Measurements from ENCODE around the gene GAPDHS. TPM values are rescaled to one million over a fixed set of nuclear protein-coding genes. Genes with fewer than 3 reads are reported as not detected.
A peak's percentile ranks its signal among the peaks of the same experiment; 100 is the strongest.

GAPDHS gene
- total and polyA plus RNA-seq, 2 of the 13 experiments (the other 11 are each of a cell fraction or from before 2014, with no cell fraction given): not detected

- TF ChIP-seq ATF3 (CRISPR knock-in tag; IDR thresholded peaks at IDR 0.05) (peak; percentile 61; the same call in 1 of the 2 replicates), SUZ12 (IDR thresholded peaks at IDR 0.05; ENCODE audit: low read depth, low read length) (no peak), YEATS4 (CRISPR knock-in tag; IDR thresholded peaks at IDR 0.05; ENCODE audit: borderline replicate concordance) (no peak), KLF13 (CRISPR knock-in tag; IDR thresholded peaks at IDR 0.05) (no peak), STAT5B (CRISPR knock-in tag; IDR thresholded peaks at IDR 0.05) (no peak), NR2F2 (IDR thresholded peaks at IDR 0.05; ENCODE audit: borderline replicate concordance, low read depth) (peak; percentile 89; the same call in 1 of the 2 replicates), ZFP41 (CRISPR knock-in tag; IDR thresholded peaks at IDR 0.05; ENCODE audit: borderline replicate concordance) (no peak), HMG20B (CRISPR knock-in tag; conservative IDR thresholded peaks at IDR 0.05) (peak; percentile 81), MBNL3 (CRISPR knock-in tag; conservative IDR thresholded peaks at IDR 0.05) (no peak), HDAC1 (CRISPR knock-in tag; IDR thresholded peaks at IDR 0.05) (peak; percentile 71), XRCC5 (optimal IDR thresholded peaks at IDR 0.05; ENCODE audit: low read length) (peak; percentile 42), PRDM10 (CRISPR knock-in tag; IDR thresholded peaks at IDR 0.05; ENCODE audit: low read depth) (no peak), ZSCAN25 (CRISPR knock-in tag; IDR thresholded peaks at IDR 0.05) (peak; percentile 52; the same call in 1 of the 2 replicates), ZNF674 (CRISPR knock-in tag; IDR thresholded peaks at IDR 0.05; ENCODE audit: low read depth) (no peak), HNF4A (CRISPR knock-in tag; IDR thresholded peaks at IDR 0.05) (peak; percentile 88), ZNF101 (CRISPR knock-in tag; IDR thresholded peaks at IDR 0.05; ENCODE audit: borderline replicate concordance, low read depth) (no peak), ZGPAT (CRISPR knock-in tag; IDR thresholded peaks at IDR 0.05) (peak; percentile 38; the same call in 1 of the 2 replicates), EED (CRISPR knock-in tag; IDR thresholded peaks at IDR 0.05) (no peak), RARA (CRISPR knock-in tag; IDR thresholded peaks at IDR 0.05) (peak; percentile 90), TRIM24 (CRISPR knock-in tag; IDR thresholded peaks at IDR 0.05) (no peak), ZNF232 (CRISPR knock-in tag; IDR thresholded peaks at IDR 0.05; ENCODE audit: borderline replicate concordance) (no peak), HOXA7 (CRISPR knock-in tag; IDR thresholded peaks at IDR 0.05) (no peak), MIER3 (CRISPR knock-in tag; IDR thresholded peaks at IDR 0.05; ENCODE audit: borderline replicate concordance) (no peak), ATRX (CRISPR knock-in tag; IDR thresholded peaks at IDR 0.05; ENCODE audit: borderline replicate concordance) (no peak), ZNF17 (CRISPR knock-in tag; IDR thresholded peaks at IDR 0.05) (no peak), HNRNPUL1 (IDR thresholded peaks at IDR 0.05; ENCODE audit: low read depth, low read length) (no peak), U2AF1 (optimal IDR thresholded peaks at IDR 0.05; ENCODE audit: low read depth, low read length) (no peak)
Observed at GRCh38 chr19:35569281-35569781, 36.1 kb downstream of the GAPDHS start (continued).
